Endothelial cell (in vitro differentiated cells): Measurements from ENCODE around the gene ZHX3. TPM values are rescaled to one million over a fixed set of nuclear protein-coding genes. Genes with fewer than 3 reads are reported as not detected.
A peak's percentile ranks its signal among the peaks of the same experiment; 100 is the strongest.

Source experiments
- DNase-seq: peaks from one replicate; pipeline ENCODE4 v3.0.0; 2021; ENCODE audit warnings: low spot score
- H3K27ac Mint-ChIP-seq: one replicate; pipeline ENCODE4 v1.8.0; 2021; ENCODE audit warnings: mixed read lengths, inconsistent platforms; ENCODE audit not compliant: unreplicated experiment
- H3K27me3 Mint-ChIP-seq: one replicate; pipeline ENCODE4 v1.8.0; 2021; ENCODE audit warnings: mild to moderate bottlenecking, moderate library complexity, mixed read lengths, inconsistent platforms; ENCODE audit not compliant: unreplicated experiment
- H3K36me3 Mint-ChIP-seq: one replicate; pipeline ENCODE4 v1.8.0; 2021; ENCODE audit warnings: mild to moderate bottlenecking, low read depth, mixed read lengths, inconsistent platforms; ENCODE audit not compliant: unreplicated experiment
- H3K4me1 Mint-ChIP-seq: one replicate; pipeline ENCODE4 v1.8.0; 2021; ENCODE audit warnings: mild to moderate bottlenecking, mixed read lengths, inconsistent platforms; ENCODE audit not compliant: unreplicated experiment
- H3K4me3 Mint-ChIP-seq: one replicate; pipeline ENCODE4 v1.8.0; 2021; ENCODE audit warnings: mild to moderate bottlenecking, mixed read lengths, inconsistent platforms; ENCODE audit not compliant: unreplicated experiment
- H3K9me3 Mint-ChIP-seq: one replicate; pipeline ENCODE4 v1.8.0; 2021; ENCODE audit warnings: mixed read lengths, inconsistent platforms; ENCODE audit not compliant: unreplicated experiment
- total RNA-seq: library from RNA; stranded (reverse); fragmentation: NEBNext Ultra II Directional; extraction: Animal tissue kit (Norgen Biotek cat#: 25700); gene quantifications from one replicate; pipeline ENCODE4 v1.2.1, GENCODE V29; 2021; ENCODE audit not compliant: unreplicated experiment
- TF ChIP-seq, protein P1 (sequence below): fragments of 200-600 bp; sonication (generic); IDR thresholded peaks from one replicate; pipeline ENCODE4 v1.5.0; 2021; ENCODE audit warnings: antibody characterized with exemption; ENCODE audit not compliant: unreplicated experiment

Gene ZHX3
- total RNA-seq, 1 donor from 2014 or later: 20.9 TPM

DNA sequence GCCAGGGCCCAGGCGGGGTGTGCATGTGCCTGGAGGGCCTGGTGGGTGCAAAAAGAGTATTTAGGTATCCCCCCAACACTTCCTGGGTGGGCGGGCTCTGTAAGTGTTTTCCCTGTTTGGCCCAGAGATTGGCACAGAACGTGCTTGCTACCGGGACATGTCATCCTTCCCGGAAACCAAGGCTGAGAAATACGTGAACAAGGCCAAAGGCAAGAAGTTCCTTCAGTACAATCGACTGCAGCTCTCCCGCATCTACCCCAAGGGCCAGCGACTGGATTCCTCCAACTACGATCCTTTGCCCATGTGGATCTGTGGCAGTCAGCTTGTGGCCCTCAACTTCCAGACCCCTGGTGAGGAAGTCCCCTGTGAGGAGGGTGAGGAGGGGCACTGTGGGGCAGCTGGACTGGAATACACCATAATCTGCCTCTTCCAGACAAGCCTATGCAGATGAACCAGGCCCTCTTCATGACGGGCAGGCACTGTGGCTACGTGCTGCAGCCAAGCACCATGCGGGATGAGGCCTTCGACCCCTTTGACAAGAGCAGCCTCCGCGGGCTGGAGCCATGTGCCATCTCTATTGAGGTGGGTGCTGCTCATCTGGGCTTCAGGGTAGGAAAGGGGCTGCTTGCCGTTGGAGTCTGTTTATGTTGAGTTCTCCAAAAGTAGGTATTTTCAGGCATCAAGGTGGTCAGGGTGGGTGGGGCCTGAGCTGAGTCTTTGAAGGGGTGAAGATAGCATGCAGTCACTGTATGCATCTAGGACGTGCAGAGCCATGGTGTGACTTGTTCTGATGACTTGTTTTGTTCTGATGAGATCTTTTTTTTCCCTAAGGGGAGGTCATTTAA, 145.0 kb downstream of the ZHX3 start:
- H3K27ac Mint-ChIP-seq: peak overlapping the region; percentile 63
- H3K36me3 Mint-ChIP-seq: peaks cover 58% of the 10 kb centered on the region
- no peaks in the 10 kb centered on the region for H3K9me3 Mint-ChIP-seq

DNA sequence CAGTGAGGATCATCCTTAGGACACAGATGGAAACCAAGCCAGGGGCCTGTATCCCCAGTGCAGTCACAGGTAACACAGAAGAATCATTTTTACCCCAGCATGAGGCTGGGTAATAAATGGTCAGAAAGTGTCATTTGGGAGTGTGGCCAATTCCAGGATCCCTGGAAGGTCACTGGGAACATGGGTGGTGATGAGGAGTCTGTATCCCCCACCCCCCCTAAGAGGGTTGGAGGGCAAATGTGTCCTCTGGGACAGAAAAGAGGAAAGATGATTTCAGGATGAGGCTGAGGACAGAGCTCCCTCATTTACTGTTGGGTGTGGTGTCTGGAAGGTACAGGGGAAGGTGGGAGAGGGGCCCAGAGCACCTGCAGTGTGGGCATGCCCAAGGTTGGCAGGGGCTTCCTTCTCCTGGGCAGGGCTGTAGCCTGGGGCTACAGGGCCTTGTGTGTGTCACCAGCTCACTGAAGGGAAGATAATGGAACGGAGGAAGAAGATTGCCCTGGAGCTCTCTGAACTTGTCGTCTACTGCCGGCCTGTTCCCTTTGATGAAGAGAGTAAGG, 145.7 kb downstream of the ZHX3 start:
- no peaks in the 10 kb centered on the region for H3K9me3 Mint-ChIP-seq
- no peak for DNase-seq
- peaks cover 64% of the 10 kb centered on the region for H3K36me3 Mint-ChIP-seq

More for the DNA sequence above, 145.0 kb downstream of the ZHX3 start:
- Mint-ChIP-seq H3K4me3 (peak overlapping the region; percentile 32), H3K27me3 (peaks cover 18% of the 10 kb centered on the region), H3K4me1 (peaks cover 3% of the 10 kb centered on the region)
- TF ChIP-seq, protein P1, sequence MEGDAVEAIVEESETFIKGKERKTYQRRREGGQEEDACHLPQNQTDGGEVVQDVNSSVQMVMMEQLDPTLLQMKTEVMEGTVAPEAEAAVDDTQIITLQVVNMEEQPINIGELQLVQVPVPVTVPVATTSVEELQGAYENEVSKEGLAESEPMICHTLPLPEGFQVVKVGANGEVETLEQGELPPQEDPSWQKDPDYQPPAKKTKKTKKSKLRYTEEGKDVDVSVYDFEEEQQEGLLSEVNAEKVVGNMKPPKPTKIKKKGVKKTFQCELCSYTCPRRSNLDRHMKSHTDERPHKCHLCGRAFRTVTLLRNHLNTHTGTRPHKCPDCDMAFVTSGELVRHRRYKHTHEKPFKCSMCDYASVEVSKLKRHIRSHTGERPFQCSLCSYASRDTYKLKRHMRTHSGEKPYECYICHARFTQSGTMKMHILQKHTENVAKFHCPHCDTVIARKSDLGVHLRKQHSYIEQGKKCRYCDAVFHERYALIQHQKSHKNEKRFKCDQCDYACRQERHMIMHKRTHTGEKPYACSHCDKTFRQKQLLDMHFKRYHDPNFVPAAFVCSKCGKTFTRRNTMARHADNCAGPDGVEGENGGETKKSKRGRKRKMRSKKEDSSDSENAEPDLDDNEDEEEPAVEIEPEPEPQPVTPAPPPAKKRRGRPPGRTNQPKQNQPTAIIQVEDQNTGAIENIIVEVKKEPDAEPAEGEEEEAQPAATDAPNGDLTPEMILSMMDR: no peak
- DNase-seq: no peak

DNA sequence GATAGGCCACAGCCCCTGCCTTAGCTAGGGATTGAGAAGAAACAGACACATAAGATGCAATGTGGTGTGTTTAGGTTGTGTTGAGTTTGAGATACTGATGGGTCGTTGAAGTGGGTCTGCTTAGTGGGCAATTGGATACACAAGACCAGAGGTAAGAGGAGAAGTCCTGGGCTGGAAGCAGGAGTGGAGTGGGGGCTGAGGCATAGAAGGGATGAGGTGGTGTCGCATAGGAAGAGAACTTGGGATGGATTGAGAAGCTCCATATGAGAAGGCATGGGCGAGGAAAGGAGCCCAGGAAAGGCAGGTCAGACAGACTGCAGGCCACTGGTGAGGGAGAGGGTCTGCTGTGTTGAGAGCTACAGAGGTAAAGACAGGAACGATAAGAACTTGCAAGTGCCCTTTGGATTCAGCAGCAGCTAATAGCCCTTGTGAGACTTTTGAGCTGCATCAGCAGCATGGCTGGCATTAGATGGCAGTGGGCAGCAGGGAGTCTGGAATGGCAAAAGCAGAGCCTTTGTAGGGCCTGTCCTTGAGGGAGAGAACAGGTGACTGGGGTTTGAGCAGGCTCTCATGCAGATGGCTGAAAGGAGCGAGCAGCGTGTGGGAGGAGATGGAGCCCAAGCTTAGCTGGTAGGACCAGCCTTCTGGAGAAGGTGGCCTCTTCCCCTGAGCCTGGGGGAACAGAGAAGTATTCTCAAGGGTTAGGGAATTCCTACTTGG, 147.0 kb downstream of the ZHX3 start:
- H3K4me1 Mint-ChIP-seq: peaks cover 6% of the 10 kb centered on the region
- TF ChIP-seq, protein P1: no peak
- no peak for DNase-seq
- H3K4me3 Mint-ChIP-seq: peak overlapping the region; percentile 39
- H3K27me3 Mint-ChIP-seq: peaks cover 30% of the 10 kb centered on the region
- peaks cover 70% of the 10 kb centered on the region for H3K36me3 Mint-ChIP-seq
- H3K27ac Mint-ChIP-seq: peak overlapping the region; percentile 10
- H3K9me3 Mint-ChIP-seq: no peaks in the 10 kb centered on the region

More for the DNA sequence above, 145.7 kb downstream of the ZHX3 start:
- TF ChIP-seq, protein P1: no peak
- Mint-ChIP-seq H3K4me3 (peak overlapping the region; percentile 32), H3K27me3 (peaks cover 24% of the 10 kb centered on the region), H3K27ac (peak overlapping the region; percentile 17), H3K4me1 (peaks cover 6% of the 10 kb centered on the region)

DNA sequence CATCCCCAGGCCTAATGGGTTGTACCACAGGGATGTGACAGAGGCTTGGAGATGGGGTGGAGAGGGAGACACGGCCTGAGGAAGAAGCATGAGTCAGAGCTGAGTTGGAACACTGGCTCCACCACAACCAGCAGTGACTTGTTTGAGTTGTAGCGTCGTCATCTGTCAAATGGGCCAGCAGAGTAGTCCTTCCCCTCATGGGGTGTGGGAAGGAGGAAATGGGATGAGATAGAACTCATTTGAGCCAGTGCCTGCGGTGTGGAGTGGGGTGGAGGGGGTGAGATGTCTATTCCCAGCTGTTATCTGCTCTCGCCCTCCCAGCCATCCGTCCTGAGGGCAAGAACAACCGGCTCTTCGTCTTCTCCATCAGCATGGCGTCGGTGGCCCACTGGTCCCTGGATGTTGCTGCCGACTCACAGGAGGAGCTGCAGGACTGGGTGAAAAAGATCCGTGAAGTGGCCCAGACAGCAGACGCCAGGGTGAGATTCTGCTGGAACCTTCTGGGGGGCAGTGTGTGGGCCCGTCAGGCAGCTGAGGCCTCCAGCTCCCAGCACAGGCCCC, 147.7 kb downstream of the ZHX3 start:
- H3K27me3 Mint-ChIP-seq: peaks cover 31% of the 10 kb centered on the region
- H3K9me3 Mint-ChIP-seq: no peaks in the 10 kb centered on the region
- H3K4me3 Mint-ChIP-seq: peak overlapping the region; percentile 25
- peaks cover 6% of the 10 kb centered on the region for H3K4me1 Mint-ChIP-seq
- no peak for DNase-seq
- no peak overlapping the region for H3K27ac Mint-ChIP-seq
- H3K36me3 Mint-ChIP-seq: peaks cover 71% of the 10 kb centered on the region
- TF ChIP-seq, protein P1: no peak
